ENCODE data around the gene R3HDML. TPM values are rescaled to one million over a fixed set of nuclear protein-coding genes. Genes with fewer than 3 reads are reported as not detected.

Gene R3HDML
- total and polyA plus RNA-seq, 2 of the 13 experiments (the other 11 are each of a cell fraction or from before 2014, with no cell fraction given): not detected

DNA sequence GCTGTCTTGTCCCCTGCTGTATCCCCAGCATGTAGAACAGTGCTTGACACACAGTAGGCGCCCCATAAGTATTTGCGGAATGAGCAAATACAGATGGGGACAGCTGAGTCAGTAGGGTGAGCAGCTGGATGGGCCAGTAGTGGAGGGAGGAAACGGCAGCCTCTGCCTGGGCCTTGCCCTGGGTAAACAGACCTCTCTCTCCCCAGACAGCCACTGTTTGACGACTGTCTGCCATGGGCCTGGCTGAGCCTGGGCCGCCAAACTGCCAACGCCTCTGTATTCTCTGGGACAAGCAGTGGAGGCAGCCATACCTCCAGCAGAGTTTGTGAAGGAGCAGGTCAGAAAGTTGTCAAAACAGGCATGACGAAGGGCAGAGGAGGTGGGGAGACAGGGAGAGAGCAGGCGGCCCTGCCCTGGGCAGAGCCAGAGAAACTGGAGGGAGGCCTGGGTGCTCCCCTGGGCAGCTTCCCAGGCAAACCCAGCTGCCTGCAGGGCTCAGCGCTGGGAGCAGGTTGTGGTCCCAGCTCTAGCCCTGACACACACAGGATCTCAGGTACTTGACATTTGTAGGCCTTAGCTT lies 33.9 kb downstream of the R3HDML start (continued):
- TF ChIP-seq, protein P1, sequence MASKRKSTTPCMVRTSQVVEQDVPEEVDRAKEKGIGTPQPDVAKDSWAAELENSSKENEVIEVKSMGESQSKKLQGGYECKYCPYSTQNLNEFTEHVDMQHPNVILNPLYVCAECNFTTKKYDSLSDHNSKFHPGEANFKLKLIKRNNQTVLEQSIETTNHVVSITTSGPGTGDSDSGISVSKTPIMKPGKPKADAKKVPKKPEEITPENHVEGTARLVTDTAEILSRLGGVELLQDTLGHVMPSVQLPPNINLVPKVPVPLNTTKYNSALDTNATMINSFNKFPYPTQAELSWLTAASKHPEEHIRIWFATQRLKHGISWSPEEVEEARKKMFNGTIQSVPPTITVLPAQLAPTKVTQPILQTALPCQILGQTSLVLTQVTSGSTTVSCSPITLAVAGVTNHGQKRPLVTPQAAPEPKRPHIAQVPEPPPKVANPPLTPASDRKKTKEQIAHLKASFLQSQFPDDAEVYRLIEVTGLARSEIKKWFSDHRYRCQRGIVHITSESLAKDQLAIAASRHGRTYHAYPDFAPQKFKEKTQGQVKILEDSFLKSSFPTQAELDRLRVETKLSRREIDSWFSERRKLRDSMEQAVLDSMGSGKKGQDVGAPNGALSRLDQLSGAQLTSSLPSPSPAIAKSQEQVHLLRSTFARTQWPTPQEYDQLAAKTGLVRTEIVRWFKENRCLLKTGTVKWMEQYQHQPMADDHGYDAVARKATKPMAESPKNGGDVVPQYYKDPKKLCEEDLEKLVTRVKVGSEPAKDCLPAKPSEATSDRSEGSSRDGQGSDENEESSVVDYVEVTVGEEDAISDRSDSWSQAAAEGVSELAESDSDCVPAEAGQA (IDR thresholded peaks at IDR 0.05; ENCODE audit: low read depth): peak; percentile 59; the same call in 1 of the 2 replicates
- TF ChIP-seq, protein P1 (CRISPR knock-in tag; IDR thresholded peaks at IDR 0.05; ENCODE audit: borderline replicate concordance): no peak
- TF ChIP-seq ZNF562 (CRISPR knock-in tag; IDR thresholded peaks at IDR 0.05; ENCODE audit: borderline replicate concordance) (no peak), RORA (CRISPR knock-in tag; IDR thresholded peaks at IDR 0.05) (no peak), SMAD1 (CRISPR knock-in tag; IDR thresholded peaks at IDR 0.05; ENCODE audit: borderline replicate concordance, low read depth) (peak; percentile 52; the same call in 1 of the 2 replicates), BCL3 (CRISPR knock-in tag; IDR thresholded peaks at IDR 0.05) (no peak), NRL (CRISPR knock-in tag; IDR thresholded peaks at IDR 0.05; ENCODE audit: borderline replicate concordance) (peak; percentile 86), ZFY (CRISPR knock-in tag; IDR thresholded peaks at IDR 0.05) (peak; percentile 94), CHD2 (IDR thresholded peaks at IDR 0.05; ENCODE audit: low read depth, low read length) (no peak), MAF1 (CRISPR knock-in tag; IDR thresholded peaks at IDR 0.05; ENCODE audit: borderline replicate concordance) (no peak), MIER2 (CRISPR knock-in tag; IDR thresholded peaks at IDR 0.05) (peak; percentile 75)
- TF ChIP-seq, protein P2, sequence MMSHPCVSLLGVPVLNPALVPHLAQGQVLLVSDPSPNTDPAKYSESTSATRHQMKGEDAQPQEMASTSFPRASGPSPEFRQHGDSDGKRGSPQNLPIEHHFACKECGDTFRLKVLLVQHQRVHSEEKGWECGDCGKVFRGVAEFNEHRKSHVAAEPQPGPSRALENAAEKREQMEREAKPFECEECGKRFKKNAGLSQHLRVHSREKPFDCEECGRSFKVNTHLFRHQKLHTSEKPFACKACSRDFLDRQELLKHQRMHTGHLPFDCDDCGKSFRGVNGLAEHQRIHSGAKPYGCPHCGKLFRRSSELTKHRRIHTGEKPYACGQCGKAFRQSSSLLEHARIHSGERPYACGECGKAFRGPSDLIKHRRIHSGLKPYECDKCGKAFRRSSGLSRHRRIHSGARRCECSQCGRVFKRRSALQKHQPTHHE (CRISPR knock-in tag; IDR thresholded peaks at IDR 0.05; ENCODE audit: borderline replicate concordance): no peak
- TF ChIP-seq, protein P3, sequence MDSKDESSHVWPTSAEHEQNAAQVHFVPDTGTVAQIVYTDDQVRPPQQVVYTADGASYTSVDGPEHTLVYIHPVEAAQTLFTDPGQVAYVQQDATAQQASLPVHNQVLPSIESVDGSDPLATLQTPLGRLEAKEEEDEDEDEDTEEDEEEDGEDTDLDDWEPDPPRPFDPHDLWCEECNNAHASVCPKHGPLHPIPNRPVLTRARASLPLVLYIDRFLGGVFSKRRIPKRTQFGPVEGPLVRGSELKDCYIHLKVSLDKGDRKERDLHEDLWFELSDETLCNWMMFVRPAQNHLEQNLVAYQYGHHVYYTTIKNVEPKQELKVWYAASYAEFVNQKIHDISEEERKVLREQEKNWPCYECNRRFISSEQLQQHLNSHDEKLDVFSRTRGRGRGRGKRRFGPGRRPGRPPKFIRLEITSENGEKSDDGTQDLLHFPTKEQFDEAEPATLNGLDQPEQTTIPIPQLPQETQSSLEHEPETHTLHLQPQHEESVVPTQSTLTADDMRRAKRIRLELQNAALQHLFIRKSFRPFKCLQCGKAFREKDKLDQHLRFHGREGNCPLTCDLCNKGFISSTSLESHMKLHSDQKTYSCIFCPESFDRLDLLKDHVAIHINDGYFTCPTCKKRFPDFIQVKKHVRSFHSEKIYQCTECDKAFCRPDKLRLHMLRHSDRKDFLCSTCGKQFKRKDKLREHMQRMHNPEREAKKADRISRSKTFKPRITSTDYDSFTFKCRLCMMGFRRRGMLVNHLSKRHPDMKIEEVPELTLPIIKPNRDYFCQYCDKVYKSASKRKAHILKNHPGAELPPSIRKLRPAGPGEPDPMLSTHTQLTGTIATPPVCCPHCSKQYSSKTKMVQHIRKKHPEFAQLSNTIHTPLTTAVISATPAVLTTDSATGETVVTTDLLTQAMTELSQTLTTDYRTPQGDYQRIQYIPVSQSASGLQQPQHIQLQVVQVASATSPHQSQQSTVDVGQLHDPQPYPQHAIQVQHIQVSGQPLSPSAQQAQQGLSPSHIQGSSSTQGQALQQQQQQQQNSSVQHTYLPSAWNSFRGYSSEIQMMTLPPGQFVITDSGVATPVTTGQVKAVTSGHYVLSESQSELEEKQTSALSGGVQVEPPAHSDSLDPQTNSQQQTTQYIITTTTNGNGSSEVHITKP (CRISPR knock-in tag; IDR thresholded peaks at IDR 0.05; ENCODE audit: low read depth): peak; percentile 77
- TF ChIP-seq, protein P4, sequence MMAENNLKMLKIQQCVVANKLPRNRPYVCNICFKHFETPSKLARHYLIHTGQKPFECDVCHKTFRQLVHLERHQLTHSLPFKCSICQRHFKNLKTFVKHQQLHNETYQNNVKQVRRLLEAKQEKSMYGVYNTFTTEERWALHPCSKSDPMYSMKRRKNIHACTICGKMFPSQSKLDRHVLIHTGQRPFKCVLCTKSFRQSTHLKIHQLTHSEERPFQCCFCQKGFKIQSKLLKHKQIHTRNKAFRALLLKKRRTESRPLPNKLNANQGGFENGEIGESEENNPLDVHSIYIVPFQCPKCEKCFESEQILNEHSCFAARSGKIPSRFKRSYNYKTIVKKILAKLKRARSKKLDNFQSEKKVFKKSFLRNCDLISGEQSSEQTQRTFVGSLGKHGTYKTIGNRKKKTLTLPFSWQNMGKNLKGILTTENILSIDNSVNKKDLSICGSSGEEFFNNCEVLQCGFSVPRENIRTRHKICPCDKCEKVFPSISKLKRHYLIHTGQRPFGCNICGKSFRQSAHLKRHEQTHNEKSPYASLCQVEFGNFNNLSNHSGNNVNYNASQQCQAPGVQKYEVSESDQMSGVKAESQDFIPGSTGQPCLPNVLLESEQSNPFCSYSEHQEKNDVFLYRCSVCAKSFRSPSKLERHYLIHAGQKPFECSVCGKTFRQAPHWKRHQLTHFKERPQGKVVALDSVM (CRISPR knock-in tag; IDR thresholded peaks at IDR 0.05): peak; percentile 94

Data from HepG2 (cell line).